Fibroblast of lung (primary cell): ENCODE measurements around the gene BTRC.

ENCODE experiments used
- EZH2 ChIP-seq: IDR thresholded peaks from 2 replicates; pipeline ENCODE4 v1.5.1; 2012; ENCODE audit warnings: low read length, control low read depth, mild to moderate bottlenecking; ENCODE audit errors: missing control alignments
- TF ChIP-seq, protein P1 (sequence below), 2 donors: IDR thresholded peaks in 1 of 2; conservative IDR thresholded peaks in 1 of 2; 1 replicate in 1 of 2; 2 replicates in 1 of 2; pipeline ENCODE4 v1.5.1; 2011 to 2012; ENCODE audit warnings: low read length in 2 of 2, control low read depth in 1 of 2, inconsistent platforms in 1 of 2, low read depth in 1 of 2, mild to moderate bottlenecking in 1 of 2

DNA sequence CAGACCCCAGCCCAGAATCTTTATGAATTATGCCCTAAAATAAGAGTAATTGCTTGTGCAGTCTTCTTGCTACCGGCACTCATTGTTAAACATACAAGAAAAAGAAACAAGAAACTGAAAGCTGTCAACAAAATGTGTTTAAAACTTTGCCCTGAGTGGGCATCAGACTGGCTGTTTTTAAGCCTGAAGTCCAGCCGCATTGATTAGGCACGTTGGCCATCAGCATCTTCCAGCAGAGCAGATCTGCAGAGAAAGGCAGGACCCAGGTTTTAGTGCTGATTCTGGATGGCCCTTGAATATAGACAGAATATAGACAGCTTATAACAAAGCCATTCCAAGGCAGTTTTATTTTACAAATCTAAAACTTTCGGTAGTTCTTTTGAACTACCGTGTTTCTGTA is 131.2 kb downstream of the BTRC start:
- TF ChIP-seq, protein P1, sequence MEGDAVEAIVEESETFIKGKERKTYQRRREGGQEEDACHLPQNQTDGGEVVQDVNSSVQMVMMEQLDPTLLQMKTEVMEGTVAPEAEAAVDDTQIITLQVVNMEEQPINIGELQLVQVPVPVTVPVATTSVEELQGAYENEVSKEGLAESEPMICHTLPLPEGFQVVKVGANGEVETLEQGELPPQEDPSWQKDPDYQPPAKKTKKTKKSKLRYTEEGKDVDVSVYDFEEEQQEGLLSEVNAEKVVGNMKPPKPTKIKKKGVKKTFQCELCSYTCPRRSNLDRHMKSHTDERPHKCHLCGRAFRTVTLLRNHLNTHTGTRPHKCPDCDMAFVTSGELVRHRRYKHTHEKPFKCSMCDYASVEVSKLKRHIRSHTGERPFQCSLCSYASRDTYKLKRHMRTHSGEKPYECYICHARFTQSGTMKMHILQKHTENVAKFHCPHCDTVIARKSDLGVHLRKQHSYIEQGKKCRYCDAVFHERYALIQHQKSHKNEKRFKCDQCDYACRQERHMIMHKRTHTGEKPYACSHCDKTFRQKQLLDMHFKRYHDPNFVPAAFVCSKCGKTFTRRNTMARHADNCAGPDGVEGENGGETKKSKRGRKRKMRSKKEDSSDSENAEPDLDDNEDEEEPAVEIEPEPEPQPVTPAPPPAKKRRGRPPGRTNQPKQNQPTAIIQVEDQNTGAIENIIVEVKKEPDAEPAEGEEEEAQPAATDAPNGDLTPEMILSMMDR (conservative IDR thresholded peaks at IDR 0.05 in 1 of 2, IDR thresholded peaks at IDR 0.05 in 1 of 2; ENCODE audit: low read depth in 1 of 2, low read length in 2 of 2), result no peak
- no peak for TF ChIP-seq EZH2
